ENCODE results near the gene VGLL4.

DNA sequence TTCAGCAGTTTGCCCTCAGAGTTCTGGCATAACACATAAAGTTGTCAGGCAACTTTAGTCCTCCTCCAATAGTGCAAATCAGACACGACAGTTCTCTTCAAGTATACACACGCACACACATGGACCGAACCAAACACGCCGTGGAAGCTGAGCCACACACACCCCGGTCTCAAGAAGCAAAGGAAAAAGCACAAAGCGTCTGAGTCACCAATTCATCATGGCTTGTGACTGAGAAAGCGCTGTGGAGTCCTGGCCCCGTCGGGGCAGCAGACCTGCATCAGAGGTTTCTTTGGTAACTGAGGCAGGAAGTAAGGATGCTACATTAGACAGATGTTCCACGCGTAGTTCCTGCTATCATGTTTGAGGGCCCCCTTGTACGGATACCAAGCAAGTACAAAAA, 85.7 kb downstream of the VGLL4 start:
- TF ChIP-seq POLR2A (IDR thresholded peaks at IDR 0.05), result no peak
- no peak for TF ChIP-seq POLR2AphosphoS5 (IDR thresholded peaks at IDR 0.05)

All from gastroesophageal sphincter (tissue), 2 donors.